Measurements from ENCODE around the gene MAPKAP1.

MAPKAP1 gene

GRCh38 chr9:125534971-125535701, 171.9 kb downstream of the MAPKAP1 start:
- in situ Hi-C loops (cut with HindIII; ENCODE audit: low pct_ligation_motif_present, low pct_unique_long_range_greater_than_20kb, low sequenced_read_pairs): no loop called here

GRCh38 chr9:125532812-125533594, 174.0 kb downstream of the MAPKAP1 start:
- in situ Hi-C loops (cut with HindIII; ENCODE audit: low pct_ligation_motif_present, low pct_unique_long_range_greater_than_20kb, low sequenced_read_pairs): no loop called here

More at GRCh38 chr9:125534971-125535701, 171.9 kb downstream of the MAPKAP1 start:
- no peak for DNase-seq

GRCh38 chr9:125532412-125532811, 174.6 kb downstream of the MAPKAP1 start:
- in situ Hi-C loops (cut with HindIII; ENCODE audit: low pct_ligation_motif_present, low pct_unique_long_range_greater_than_20kb, low sequenced_read_pairs): no loop called here
- DNase-seq: no peak

More at GRCh38 chr9:125532812-125533594, 174.0 kb downstream of the MAPKAP1 start:
- DNase-seq: no peak

- in situ Hi-C loops (cut with HindIII; ENCODE audit: low pct_ligation_motif_present, low pct_unique_long_range_greater_than_20kb, low sequenced_read_pairs): no loop called here
- no peak for DNase-seq
These were observed 177.2 kb downstream of the MAPKAP1 start for GRCh38 chr9:125529589-125530515.

GRCh38 chr9:125529107-125529506, 177.9 kb downstream of the MAPKAP1 start:
- no peak for DNase-seq
- in situ Hi-C loops (cut with HindIII; ENCODE audit: low pct_ligation_motif_present, low pct_unique_long_range_greater_than_20kb, low sequenced_read_pairs): no loop called here

GRCh38 chr9:125527471-125528002, 179.5 kb downstream of the MAPKAP1 start:
- in situ Hi-C loops (cut with HindIII; ENCODE audit: low pct_ligation_motif_present, low pct_unique_long_range_greater_than_20kb, low sequenced_read_pairs): no loop called here
- DNase-seq: no peak

GRCh38 chr9:125525921-125526631, 180.9 kb downstream of the MAPKAP1 start:
- in situ Hi-C loops (cut with HindIII; ENCODE audit: low pct_ligation_motif_present, low pct_unique_long_range_greater_than_20kb, low sequenced_read_pairs): no loop called here
- no peak for DNase-seq

- DNase-seq: no peak
These were observed 182.2 kb downstream of the MAPKAP1 start for GRCh38 chr9:125524583-125525355.

GRCh38 chr9:125523681-125524080, 183.3 kb downstream of the MAPKAP1 start:
- DNase-seq: no peak
- in situ Hi-C loops (cut with HindIII; ENCODE audit: low pct_ligation_motif_present, low pct_unique_long_range_greater_than_20kb, low sequenced_read_pairs): no loop called here

More at GRCh38 chr9:125524583-125525355, 182.2 kb downstream of the MAPKAP1 start:
- in situ Hi-C loops (cut with HindIII; ENCODE audit: low pct_ligation_motif_present, low pct_unique_long_range_greater_than_20kb, low sequenced_read_pairs): no loop called here

GRCh38 chr9:125522328-125522725, 184.7 kb downstream of the MAPKAP1 start:
- in situ Hi-C loops (cut with HindIII; ENCODE audit: low pct_ligation_motif_present, low pct_unique_long_range_greater_than_20kb, low sequenced_read_pairs): no loop called here
- DNase-seq: peak; percentile 8

- DNase-seq: peak; percentile 93
- in situ Hi-C loops (cut with HindIII; ENCODE audit: low pct_ligation_motif_present, low pct_unique_long_range_greater_than_20kb, low sequenced_read_pairs): no loop called here
These were observed 185.3 kb downstream of the MAPKAP1 start for GRCh38 chr9:125521462-125522327.

GRCh38 chr9:125519734-125520133, 187.3 kb downstream of the MAPKAP1 start:
- no peak for DNase-seq
- in situ Hi-C loops (cut with HindIII; ENCODE audit: low pct_ligation_motif_present, low pct_unique_long_range_greater_than_20kb, low sequenced_read_pairs): no loop called here

- in situ Hi-C loops (cut with HindIII; ENCODE audit: low pct_ligation_motif_present, low pct_unique_long_range_greater_than_20kb, low sequenced_read_pairs): no loop called here
- no peak for DNase-seq
These were observed 189.4 kb downstream of the MAPKAP1 start for GRCh38 chr9:125517577-125517976.

GRCh38 chr9:125515983-125516940, 190.7 kb downstream of the MAPKAP1 start:
- no peak for DNase-seq
- in situ Hi-C loops (cut with HindIII; ENCODE audit: low pct_ligation_motif_present, low pct_unique_long_range_greater_than_20kb, low sequenced_read_pairs): no loop called here

GRCh38 chr9:125515281-125515680, 191.7 kb downstream of the MAPKAP1 start:
- DNase-seq: no peak
- in situ Hi-C loops (cut with HindIII; ENCODE audit: low pct_ligation_motif_present, low pct_unique_long_range_greater_than_20kb, low sequenced_read_pairs): no loop called here

All from ACHN (cell line).